ENCODE results near the gene METAP2. TPM values are rescaled to one million over a fixed set of nuclear protein-coding genes. Genes with fewer than 3 reads are reported as not detected.

The METAP2 gene
- total RNA-seq, 1 experiment from 2014 or later: 122 TPM

- Mint-ChIP-seq H3K4me3 (ENCODE audit: unreplicated experiment) (no peak overlapping the region), H3K27ac (ENCODE audit: low read depth, unreplicated experiment) (no peak overlapping the region), H3K9me3 (ENCODE audit: unreplicated experiment) (no peaks in the 10 kb centered on the region), H3K4me1 (ENCODE audit: insufficient read depth, unreplicated experiment) (no peaks in the 10 kb centered on the region), H3K27me3 (ENCODE audit: insufficient read depth, unreplicated experiment) (no peaks in the 10 kb centered on the region), H3K36me3 (ENCODE audit: insufficient read depth, unreplicated experiment) (no peaks in the 10 kb centered on the region)
- TF ChIP-seq CTCF (IDR thresholded peaks at IDR 0.05; ENCODE audit: unreplicated experiment): no peak
- CTCF ChIA-PET: no interaction called here
- intact Hi-C loops (cut with micrococcal nuclease): no loop called here
- BruUV-seq (replicated peaks): no TSS peak
- no peak for DNase-seq (ENCODE audit: unreplicated experiment)
- POLR2A ChIA-PET: no interaction called here
Measured at GRCh38 chr12:95551913-95552516, 78.1 kb downstream of the METAP2 start.

- TF ChIP-seq CTCF (IDR thresholded peaks at IDR 0.05; ENCODE audit: unreplicated experiment): no peak
- intact Hi-C loops (cut with micrococcal nuclease): no loop called here
- H3K36me3 Mint-ChIP-seq (ENCODE audit: insufficient read depth, unreplicated experiment): no peaks in the 10 kb centered on the region
- ChIA-PET POLR2A (no interaction called here), CTCF (interaction anchor here (0.7 to 2.0 kb wide), 3 partner anchors 21 to 341 kb away, joined by 3 to 8 read pairs (median 3); no protein-coding TSS in a partner anchor)
- no TSS peak for BruUV-seq (replicated peaks)
- H3K4me3 Mint-ChIP-seq (ENCODE audit: unreplicated experiment): no peak overlapping the region
- no peaks in the 10 kb centered on the region for H3K27me3 Mint-ChIP-seq (ENCODE audit: insufficient read depth, unreplicated experiment)
- no peaks in the 10 kb centered on the region for H3K4me1 Mint-ChIP-seq (ENCODE audit: insufficient read depth, unreplicated experiment)
- no peaks in the 10 kb centered on the region for H3K9me3 Mint-ChIP-seq (ENCODE audit: unreplicated experiment)
- DNase-seq (ENCODE audit: unreplicated experiment): no peak
- H3K27ac Mint-ChIP-seq (ENCODE audit: low read depth, unreplicated experiment): no peak overlapping the region
Measured at GRCh38 chr12:95553197-95553943, 79.4 kb downstream of the METAP2 start.

GRCh38 chr12:95554532-95555071, 80.7 kb downstream of the METAP2 start:
- no peaks in the 10 kb centered on the region for H3K9me3 Mint-ChIP-seq (ENCODE audit: unreplicated experiment)
- intact Hi-C loops (cut with micrococcal nuclease): no loop called here
- no peaks in the 10 kb centered on the region for H3K4me1 Mint-ChIP-seq (ENCODE audit: insufficient read depth, unreplicated experiment)
- no peak for DNase-seq (ENCODE audit: unreplicated experiment)
- H3K27me3 Mint-ChIP-seq (ENCODE audit: insufficient read depth, unreplicated experiment): no peaks in the 10 kb centered on the region
- H3K27ac Mint-ChIP-seq (ENCODE audit: low read depth, unreplicated experiment): no peak overlapping the region
- no peak overlapping the region for H3K4me3 Mint-ChIP-seq (ENCODE audit: unreplicated experiment)
- BruUV-seq (replicated peaks): no TSS peak
- CTCF ChIA-PET: interaction anchor here (0.7 to 2.0 kb wide), 5 partner anchors 20 to 903 kb away, joined by 3 to 8 read pairs (median 3); no protein-coding TSS in a partner anchor
- H3K36me3 Mint-ChIP-seq (ENCODE audit: insufficient read depth, unreplicated experiment): no peaks in the 10 kb centered on the region
- no peak for TF ChIP-seq CTCF (IDR thresholded peaks at IDR 0.05; ENCODE audit: unreplicated experiment)
- POLR2A ChIA-PET: interaction anchor here (0.9 to 1.5 kb wide), 2 partner anchors 11 to 23 kb away, joined by 3 read pairs; no protein-coding TSS in a partner anchor

- intact Hi-C loops (cut with micrococcal nuclease): no loop called here
- Mint-ChIP-seq H3K27ac (ENCODE audit: low read depth, unreplicated experiment) (no peak overlapping the region), H3K27me3 (ENCODE audit: insufficient read depth, unreplicated experiment) (no peaks in the 10 kb centered on the region), H3K4me1 (ENCODE audit: insufficient read depth, unreplicated experiment) (no peaks in the 10 kb centered on the region), H3K4me3 (ENCODE audit: unreplicated experiment) (no peak overlapping the region), H3K36me3 (ENCODE audit: insufficient read depth, unreplicated experiment) (no peaks in the 10 kb centered on the region), H3K9me3 (ENCODE audit: unreplicated experiment) (no peaks in the 10 kb centered on the region)
- POLR2A ChIA-PET: interaction anchor here (0.6 kb wide), 1 partner anchor 92 kb away, joined by 3 read pairs; no protein-coding TSS in a partner anchor
- DNase-seq (ENCODE audit: unreplicated experiment): no peak
- CTCF ChIA-PET: interaction anchor here (1.5 kb wide), 1 partner anchor 17 kb away, joined by 5 read pairs; no protein-coding TSS in a partner anchor
- TF ChIP-seq CTCF (IDR thresholded peaks at IDR 0.05; ENCODE audit: unreplicated experiment): no peak
- BruUV-seq (replicated peaks): no TSS peak
Measured at GRCh38 chr12:95557625-95558024, 83.7 kb downstream of the METAP2 start.

Data from MCF 10A (cell line).